ENCODE data around the gene TBC1D14. TPM values are rescaled to one million over a fixed set of nuclear protein-coding genes. Genes with fewer than 3 reads are reported as not detected.

The TBC1D14 gene, protein sequence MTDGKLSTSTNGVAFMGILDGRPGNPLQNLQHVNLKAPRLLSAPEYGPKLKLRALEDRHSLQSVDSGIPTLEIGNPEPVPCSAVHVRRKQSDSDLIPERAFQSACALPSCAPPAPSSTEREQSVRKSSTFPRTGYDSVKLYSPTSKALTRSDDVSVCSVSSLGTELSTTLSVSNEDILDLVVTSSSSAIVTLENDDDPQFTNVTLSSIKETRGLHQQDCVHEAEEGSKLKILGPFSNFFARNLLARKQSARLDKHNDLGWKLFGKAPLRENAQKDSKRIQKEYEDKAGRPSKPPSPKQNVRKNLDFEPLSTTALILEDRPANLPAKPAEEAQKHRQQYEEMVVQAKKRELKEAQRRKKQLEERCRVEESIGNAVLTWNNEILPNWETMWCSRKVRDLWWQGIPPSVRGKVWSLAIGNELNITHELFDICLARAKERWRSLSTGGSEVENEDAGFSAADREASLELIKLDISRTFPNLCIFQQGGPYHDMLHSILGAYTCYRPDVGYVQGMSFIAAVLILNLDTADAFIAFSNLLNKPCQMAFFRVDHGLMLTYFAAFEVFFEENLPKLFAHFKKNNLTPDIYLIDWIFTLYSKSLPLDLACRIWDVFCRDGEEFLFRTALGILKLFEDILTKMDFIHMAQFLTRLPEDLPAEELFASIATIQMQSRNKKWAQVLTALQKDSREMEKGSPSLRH
- total RNA-seq (10 to 100 TPM; 34.2 to 60.1 TPM), polyA plus RNA-seq (10 to 100 TPM; 15.1 to 58.6 TPM)
- long read RNA-seq, donor 1, full-length matches to known transcripts: 1 of 1 reads
- long read RNA-seq, donor 1, partial matches to known transcripts: 0 of 1 reads
- long read RNA-seq, donor 1, other reads (novel, unspliced or antisense): 0 of 1 reads
- long read RNA-seq, donor 2, full-length matches to known transcripts: 2 of 2 reads
- long read RNA-seq, donor 2, partial matches to known transcripts: 0 of 2 reads
- long read RNA-seq, donor 2, other reads (novel, unspliced or antisense): 0 of 2 reads
- long read RNA-seq, donor 3, full-length matches to known transcripts: 3 of 3 reads
- long read RNA-seq, donor 3, partial matches to known transcripts: 0 of 3 reads
- long read RNA-seq, donor 3, other reads (novel, unspliced or antisense): 0 of 3 reads
- long read RNA-seq, donor 4, full-length matches to known transcripts: 2 of 2 reads
- long read RNA-seq, donor 4, partial matches to known transcripts: 0 of 2 reads
- long read RNA-seq, donor 4, other reads (novel, unspliced or antisense): 0 of 2 reads
- long read RNA-seq, donor 5, full-length matches to known transcripts: 8 of 18 reads
- long read RNA-seq, donor 5, partial matches to known transcripts: 10 of 18 reads
- long read RNA-seq, donor 5, other reads (novel, unspliced or antisense): 0 of 18 reads

DNA sequence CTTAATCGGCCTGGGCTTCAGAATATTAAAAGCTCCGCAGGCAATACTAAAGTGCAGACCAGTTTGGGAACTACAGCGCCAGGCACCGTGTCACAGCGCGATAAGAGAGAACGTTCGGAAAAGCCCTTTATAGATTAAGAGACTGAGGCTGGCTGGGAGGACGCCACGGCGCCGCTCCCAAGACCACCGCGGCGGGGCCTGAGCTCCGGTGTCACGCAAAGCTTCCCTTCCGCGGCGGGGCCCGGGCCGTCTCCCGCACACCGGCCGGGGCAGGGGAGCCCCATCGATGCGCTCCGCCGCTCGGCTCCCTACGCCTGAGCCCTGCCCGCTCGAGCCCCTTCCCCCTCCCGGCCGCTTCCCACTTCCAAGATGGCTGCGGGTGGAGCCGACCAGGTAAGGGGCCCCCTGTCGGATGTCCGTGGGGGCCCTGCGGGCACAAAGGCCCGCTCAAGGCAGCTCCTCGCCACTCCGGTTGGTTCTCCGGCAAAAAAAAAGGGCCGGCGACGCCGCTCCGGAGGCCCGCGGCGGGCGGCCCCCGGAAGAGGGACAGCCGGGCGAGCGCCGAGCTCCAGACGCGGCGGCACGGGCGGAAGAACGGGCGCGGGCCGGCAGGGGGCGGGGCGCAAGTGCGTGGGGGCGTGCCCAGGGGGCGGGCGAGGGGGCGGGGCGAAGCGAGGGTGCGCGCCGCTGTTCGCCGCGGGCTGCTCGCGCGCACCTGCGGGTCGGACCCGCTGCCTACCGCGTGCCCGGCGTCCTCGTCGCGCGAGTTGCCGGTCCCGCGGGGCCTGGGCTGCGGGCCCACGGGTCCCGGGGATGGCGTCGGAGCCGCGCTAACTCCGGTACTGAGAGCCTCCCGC lies at the start of gene TBC1D14:
TBC1D14 (plus strand) TSS at position 714 of the 857 bp plus-strand sequence. CDS start 13,564 bp downstream, outside the sequence.
- no peaks in the 10 kb centered on the region for H3K9me3 ChIP-seq (ENCODE audit: control insufficient read depth in 4 of 4, insufficient read depth in 3 of 4, low read length in 3 of 4)
- WGBS, 2 donors: 0% methylated on average over 93 to 108 of the region's 108 CpGs
- H3K36me3 ChIP-seq (ENCODE audit: control insufficient read depth in 4 of 4, insufficient read depth in 4 of 4, low read length in 4 of 4): no peaks in the 10 kb centered on the region
- TF ChIP-seq, protein P1, sequence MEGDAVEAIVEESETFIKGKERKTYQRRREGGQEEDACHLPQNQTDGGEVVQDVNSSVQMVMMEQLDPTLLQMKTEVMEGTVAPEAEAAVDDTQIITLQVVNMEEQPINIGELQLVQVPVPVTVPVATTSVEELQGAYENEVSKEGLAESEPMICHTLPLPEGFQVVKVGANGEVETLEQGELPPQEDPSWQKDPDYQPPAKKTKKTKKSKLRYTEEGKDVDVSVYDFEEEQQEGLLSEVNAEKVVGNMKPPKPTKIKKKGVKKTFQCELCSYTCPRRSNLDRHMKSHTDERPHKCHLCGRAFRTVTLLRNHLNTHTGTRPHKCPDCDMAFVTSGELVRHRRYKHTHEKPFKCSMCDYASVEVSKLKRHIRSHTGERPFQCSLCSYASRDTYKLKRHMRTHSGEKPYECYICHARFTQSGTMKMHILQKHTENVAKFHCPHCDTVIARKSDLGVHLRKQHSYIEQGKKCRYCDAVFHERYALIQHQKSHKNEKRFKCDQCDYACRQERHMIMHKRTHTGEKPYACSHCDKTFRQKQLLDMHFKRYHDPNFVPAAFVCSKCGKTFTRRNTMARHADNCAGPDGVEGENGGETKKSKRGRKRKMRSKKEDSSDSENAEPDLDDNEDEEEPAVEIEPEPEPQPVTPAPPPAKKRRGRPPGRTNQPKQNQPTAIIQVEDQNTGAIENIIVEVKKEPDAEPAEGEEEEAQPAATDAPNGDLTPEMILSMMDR (IDR thresholded peaks at IDR 0.05; ENCODE audit: control extremely low read depth, extremely low read depth): no peak
- H3K9ac ChIP-seq (ENCODE audit: insufficient read depth in 1 of 2, low read length in 2 of 2): peak within 1 kb of the TSS; percentile 55 to 72
- peak within 1 kb of the TSS; percentile 95 to 99 for H3K27ac ChIP-seq (ENCODE audit: low read depth in 1 of 2, low read length in 1 of 2)
- no peaks in the 10 kb centered on the region for H3K27me3 ChIP-seq (ENCODE audit: control insufficient read depth in 3 of 3, insufficient read depth in 3 of 3, low read length in 2 of 3)
- ATAC-seq (ENCODE audit: insufficient read depth, low FRiP score) (peak; percentile 93), DNase-seq (peak; percentile 92)
- H3K4me1 ChIP-seq (ENCODE audit: control insufficient read depth in 5 of 5, insufficient read depth in 5 of 5, low read length in 5 of 5): peaks cover 0 to 25% (median 9%) of the 10 kb centered on the region in 5 donors
- peak within 1 kb of the TSS; percentile 81 for H3K4me3 ChIP-seq

DNA sequence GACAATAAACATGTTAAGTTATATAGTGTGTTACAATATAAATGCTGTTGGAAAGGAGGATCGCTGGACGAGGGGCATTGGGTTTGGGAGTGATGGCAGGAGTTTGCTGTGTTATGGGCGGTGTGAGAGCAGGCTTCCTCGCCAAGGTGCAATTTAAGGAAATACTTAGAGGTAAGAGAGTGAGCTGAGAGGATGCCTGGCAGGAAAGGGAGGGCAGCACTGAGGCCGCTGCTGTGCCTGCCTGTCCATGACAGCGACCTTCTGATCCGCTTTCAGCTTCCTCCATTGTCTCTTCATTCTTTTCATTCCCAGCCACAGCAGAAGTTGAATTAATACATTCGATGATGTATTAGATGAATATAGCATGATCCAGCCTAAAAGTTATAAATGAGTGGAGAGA lies 41.2 kb upstream of the TBC1D14 start:
- no peak overlapping the region for H3K27ac ChIP-seq (ENCODE audit: low read depth in 1 of 2, low read length in 1 of 2)
- H3K27me3 ChIP-seq (ENCODE audit: control insufficient read depth in 3 of 3, insufficient read depth in 3 of 3, low read length in 2 of 3): no peaks in the 10 kb centered on the region
- no peaks in the 10 kb centered on the region for H3K9me3 ChIP-seq (ENCODE audit: control insufficient read depth in 4 of 4, insufficient read depth in 3 of 4, low read length in 3 of 4)
- no peak for ATAC-seq (ENCODE audit: insufficient read depth, low FRiP score)
- TF ChIP-seq, protein P1 (IDR thresholded peaks at IDR 0.05; ENCODE audit: control extremely low read depth, extremely low read depth): no peak
- no peak overlapping the region for H3K9ac ChIP-seq (ENCODE audit: insufficient read depth in 1 of 2, low read length in 2 of 2)
- H3K4me1 ChIP-seq (ENCODE audit: control insufficient read depth in 5 of 5, insufficient read depth in 5 of 5, low read length in 5 of 5): peaks cover 0 to 2% (median 0%) of the 10 kb centered on the region in 5 donors
- DNase-seq: no peak
- peaks cover 5 to 31% (median 18%) of the 10 kb centered on the region in 4 donors for H3K36me3 ChIP-seq (ENCODE audit: control insufficient read depth in 4 of 4, insufficient read depth in 4 of 4, low read length in 4 of 4)
- H3K4me3 ChIP-seq: no peak overlapping the region
- 97% methylated on average over 8 of the region's 8 CpGs for whole genome bisulfite sequencing, 2 donors

DNA sequence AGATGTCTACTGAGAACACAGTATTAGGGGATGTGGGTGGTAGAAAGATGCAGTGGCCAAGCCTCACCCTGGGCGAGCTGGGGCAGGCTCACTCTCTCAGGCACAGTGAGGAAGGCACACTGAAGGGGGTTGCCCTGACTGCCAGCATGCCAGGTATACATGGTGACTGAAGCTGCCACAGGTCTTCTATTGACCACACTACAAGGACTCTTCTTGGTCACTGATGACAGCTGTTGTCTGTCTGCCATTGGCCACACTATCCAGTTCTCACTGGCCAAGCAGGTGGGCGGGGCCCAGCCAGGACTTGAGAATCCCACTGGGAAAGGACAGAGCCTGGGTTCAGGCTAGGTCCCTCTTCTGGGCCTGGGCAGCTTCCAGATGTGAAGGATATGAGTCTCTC lies 39.7 kb upstream of the TBC1D14 start:
- H3K36me3 ChIP-seq (ENCODE audit: control insufficient read depth in 4 of 4, insufficient read depth in 4 of 4, low read length in 4 of 4): peaks cover 8 to 33% (median 18%) of the 10 kb centered on the region in 4 donors
- TF ChIP-seq, protein P1 (IDR thresholded peaks at IDR 0.05; ENCODE audit: control extremely low read depth, extremely low read depth): no peak
- ATAC-seq (ENCODE audit: insufficient read depth, low FRiP score) (no peak), DNase-seq (no peak)
- no peaks in the 10 kb centered on the region for H3K4me1 ChIP-seq (ENCODE audit: control insufficient read depth in 5 of 5, insufficient read depth in 5 of 5, low read length in 5 of 5)
- 96 to 98% methylated on average over 2 of the region's 2 CpGs for WGBS, 2 donors
- H3K9me3 ChIP-seq (ENCODE audit: control insufficient read depth in 4 of 4, insufficient read depth in 3 of 4, low read length in 3 of 4): no peaks in the 10 kb centered on the region
- no peak overlapping the region for H3K27ac ChIP-seq (ENCODE audit: low read depth in 1 of 2, low read length in 1 of 2)
- no peak overlapping the region for H3K4me3 ChIP-seq
- no peaks in the 10 kb centered on the region for H3K27me3 ChIP-seq (ENCODE audit: control insufficient read depth in 3 of 3, insufficient read depth in 3 of 3, low read length in 2 of 3)
- no peak overlapping the region for H3K9ac ChIP-seq (ENCODE audit: insufficient read depth in 1 of 2, low read length in 2 of 2)

All from lung (tissue), 16 donors.